ENCODE data around the gene PDE7B.

Gene PDE7B

GRCh38 chr6:136015531-136015930 lies 164.0 kb downstream of the PDE7B start:
- Mint-ChIP-seq H3K27ac (ENCODE audit: low read depth) (no peak overlapping the region), H3K9me3 (no peaks in the 10 kb centered on the region), H3K36me3 (ENCODE audit: insufficient read depth) (no peaks in the 10 kb centered on the region), H3K4me3 (no peak overlapping the region), H3K4me1 (no peaks in the 10 kb centered on the region), H3K27me3 (peaks cover 59% of the 10 kb centered on the region)
- no peak for ATAC-seq (replicated peaks; ENCODE audit: extremely low read depth, poor library complexity, severe bottlenecking)
- DNase-seq (ENCODE audit: low spot score in 2 of 2) = no peak

- no peak for ATAC-seq (replicated peaks; ENCODE audit: extremely low read depth, poor library complexity, severe bottlenecking)
- no peaks in the 10 kb centered on the region for H3K36me3 Mint-ChIP-seq (ENCODE audit: insufficient read depth)
- H3K27me3 Mint-ChIP-seq = peaks cover 59% of the 10 kb centered on the region
- no peak overlapping the region for H3K27ac Mint-ChIP-seq (ENCODE audit: low read depth)
- no peak overlapping the region for H3K4me3 Mint-ChIP-seq
- H3K9me3 Mint-ChIP-seq = no peaks in the 10 kb centered on the region
- H3K4me1 Mint-ChIP-seq = no peaks in the 10 kb centered on the region
- no peak for DNase-seq (ENCODE audit: low spot score in 2 of 2)
Observed at GRCh38 chr6:136016228-136017225, 165.0 kb downstream of the PDE7B start.

GRCh38 chr6:136020691-136021090 lies 169.2 kb downstream of the PDE7B start:
- Mint-ChIP-seq H3K27ac (ENCODE audit: low read depth) (no peak overlapping the region), H3K36me3 (ENCODE audit: insufficient read depth) (no peaks in the 10 kb centered on the region), H3K4me3 (no peak overlapping the region), H3K27me3 (peaks cover 72% of the 10 kb centered on the region), H3K4me1 (no peaks in the 10 kb centered on the region), H3K9me3 (no peaks in the 10 kb centered on the region)
- ATAC-seq (replicated peaks; ENCODE audit: extremely low read depth, poor library complexity, severe bottlenecking) (no peak), DNase-seq (ENCODE audit: low spot score in 2 of 2) (no peak)

GRCh38 chr6:136022224-136022874 lies 170.8 kb downstream of the PDE7B start:
- no peak overlapping the region for H3K27ac Mint-ChIP-seq (ENCODE audit: low read depth)
- no peak for DNase-seq (ENCODE audit: low spot score in 2 of 2)

GRCh38 chr6:136024711-136025110 lies 173.2 kb downstream of the PDE7B start:
- no peaks in the 10 kb centered on the region for H3K4me1 Mint-ChIP-seq
- ATAC-seq (replicated peaks; ENCODE audit: extremely low read depth, poor library complexity, severe bottlenecking) = no peak
- no peaks in the 10 kb centered on the region for H3K36me3 Mint-ChIP-seq (ENCODE audit: insufficient read depth)
- H3K27me3 Mint-ChIP-seq = peaks cover 49% of the 10 kb centered on the region
- H3K27ac Mint-ChIP-seq (ENCODE audit: low read depth) = no peak overlapping the region
- DNase-seq (ENCODE audit: low spot score in 2 of 2) = no peak
- H3K4me3 Mint-ChIP-seq = no peak overlapping the region
- no peaks in the 10 kb centered on the region for H3K9me3 Mint-ChIP-seq

More at GRCh38 chr6:136022224-136022874, 170.8 kb downstream of the PDE7B start:
- no peaks in the 10 kb centered on the region for H3K9me3 Mint-ChIP-seq
- no peaks in the 10 kb centered on the region for H3K4me1 Mint-ChIP-seq
- H3K36me3 Mint-ChIP-seq (ENCODE audit: insufficient read depth) = no peaks in the 10 kb centered on the region
- H3K27me3 Mint-ChIP-seq = peaks cover 72% of the 10 kb centered on the region
- no peak overlapping the region for H3K4me3 Mint-ChIP-seq
- no peak for ATAC-seq (replicated peaks; ENCODE audit: extremely low read depth, poor library complexity, severe bottlenecking)

- H3K4me3 Mint-ChIP-seq = no peak overlapping the region
- DNase-seq (ENCODE audit: low spot score in 2 of 2) = no peak
- H3K27me3 Mint-ChIP-seq = peaks cover 38% of the 10 kb centered on the region
- no peaks in the 10 kb centered on the region for H3K9me3 Mint-ChIP-seq
- no peaks in the 10 kb centered on the region for H3K36me3 Mint-ChIP-seq (ENCODE audit: insufficient read depth)
- no peaks in the 10 kb centered on the region for H3K4me1 Mint-ChIP-seq
- no peak overlapping the region for H3K27ac Mint-ChIP-seq (ENCODE audit: low read depth)
- ATAC-seq (replicated peaks; ENCODE audit: extremely low read depth, poor library complexity, severe bottlenecking) = no peak
Observed at GRCh38 chr6:136025736-136026135, 174.2 kb downstream of the PDE7B start.

GRCh38 chr6:136030131-136030530 lies 178.6 kb downstream of the PDE7B start:
- Mint-ChIP-seq H3K4me1 (no peaks in the 10 kb centered on the region), H3K4me3 (no peak overlapping the region), H3K9me3 (no peaks in the 10 kb centered on the region), H3K27ac (ENCODE audit: low read depth) (no peak overlapping the region), H3K27me3 (no peaks in the 10 kb centered on the region), H3K36me3 (ENCODE audit: insufficient read depth) (no peaks in the 10 kb centered on the region)
- DNase-seq (ENCODE audit: low spot score in 2 of 2) = no peak
- ATAC-seq (replicated peaks; ENCODE audit: extremely low read depth, poor library complexity, severe bottlenecking) = no peak

GRCh38 chr6:136031982-136032381 lies 180.5 kb downstream of the PDE7B start:
- ATAC-seq (replicated peaks; ENCODE audit: extremely low read depth, poor library complexity, severe bottlenecking) (no peak), DNase-seq (ENCODE audit: low spot score in 2 of 2) (no peak)
- no peak overlapping the region for H3K27ac Mint-ChIP-seq (ENCODE audit: low read depth)
- H3K27me3 Mint-ChIP-seq = peaks cover 10% of the 10 kb centered on the region
- H3K9me3 Mint-ChIP-seq = no peaks in the 10 kb centered on the region
- no peaks in the 10 kb centered on the region for H3K36me3 Mint-ChIP-seq (ENCODE audit: insufficient read depth)
- no peak overlapping the region for H3K4me3 Mint-ChIP-seq
- no peaks in the 10 kb centered on the region for H3K4me1 Mint-ChIP-seq

- no peaks in the 10 kb centered on the region for H3K36me3 Mint-ChIP-seq (ENCODE audit: insufficient read depth)
- H3K9me3 Mint-ChIP-seq = no peaks in the 10 kb centered on the region
- H3K27ac Mint-ChIP-seq (ENCODE audit: low read depth) = no peak overlapping the region
Observed at GRCh38 chr6:136033416-136033815, 181.9 kb downstream of the PDE7B start.

GRCh38 chr6:136034422-136034821 lies 182.9 kb downstream of the PDE7B start:
- Mint-ChIP-seq H3K4me3 (no peak overlapping the region), H3K36me3 (ENCODE audit: insufficient read depth) (no peaks in the 10 kb centered on the region), H3K4me1 (peaks cover 5% of the 10 kb centered on the region), H3K27me3 (peaks cover 30% of the 10 kb centered on the region), H3K27ac (ENCODE audit: low read depth) (no peak overlapping the region), H3K9me3 (no peaks in the 10 kb centered on the region)
- ATAC-seq (replicated peaks; ENCODE audit: extremely low read depth, poor library complexity, severe bottlenecking) (no peak), DNase-seq (ENCODE audit: low spot score in 2 of 2) (no peak)

More at GRCh38 chr6:136033416-136033815, 181.9 kb downstream of the PDE7B start:
- Mint-ChIP-seq H3K27me3 (peaks cover 23% of the 10 kb centered on the region), H3K4me3 (no peak overlapping the region), H3K4me1 (peaks cover 5% of the 10 kb centered on the region)
- no peak for DNase-seq (ENCODE audit: low spot score in 2 of 2)
- no peak for ATAC-seq (replicated peaks; ENCODE audit: extremely low read depth, poor library complexity, severe bottlenecking)

GRCh38 chr6:136035378-136036070 lies 184.0 kb downstream of the PDE7B start:
- ATAC-seq (replicated peaks; ENCODE audit: extremely low read depth, poor library complexity, severe bottlenecking) = no peak
- no peak for DNase-seq (ENCODE audit: low spot score in 2 of 2)

GRCh38 chr6:136036071-136036380 lies 184.5 kb downstream of the PDE7B start:
- DNase-seq (ENCODE audit: low spot score in 2 of 2) = no peak
- no peaks in the 10 kb centered on the region for H3K9me3 Mint-ChIP-seq
- no peaks in the 10 kb centered on the region for H3K36me3 Mint-ChIP-seq (ENCODE audit: insufficient read depth)
- no peak for ATAC-seq (replicated peaks; ENCODE audit: extremely low read depth, poor library complexity, severe bottlenecking)
- peaks cover 46% of the 10 kb centered on the region for H3K27me3 Mint-ChIP-seq
- H3K4me3 Mint-ChIP-seq = no peak overlapping the region
- peaks cover 5% of the 10 kb centered on the region for H3K4me1 Mint-ChIP-seq
- H3K27ac Mint-ChIP-seq (ENCODE audit: low read depth) = no peak overlapping the region

More at GRCh38 chr6:136035378-136036070, 184.0 kb downstream of the PDE7B start:
- H3K9me3 Mint-ChIP-seq = no peaks in the 10 kb centered on the region
- H3K4me1 Mint-ChIP-seq = peaks cover 5% of the 10 kb centered on the region
- no peaks in the 10 kb centered on the region for H3K36me3 Mint-ChIP-seq (ENCODE audit: insufficient read depth)
- peaks cover 41% of the 10 kb centered on the region for H3K27me3 Mint-ChIP-seq
- no peak overlapping the region for H3K27ac Mint-ChIP-seq (ENCODE audit: low read depth)
- H3K4me3 Mint-ChIP-seq = no peak overlapping the region

Data from central memory CD8-positive, alpha-beta T cell (primary cell).